HepG2 (cell line): ENCODE results near the gene EIF4ENIF1. TPM values are rescaled to one million over a fixed set of nuclear protein-coding genes. Genes with fewer than 3 reads are reported as not detected.

Experiments
- CREM ChIP-seq, 2 experiments: sonication (generic) in 1 of 2; formaldehyde crosslinking in 1 of 2; IDR thresholded peaks; 2 replicates each; pipeline versions ENCODE4 v1.4.0 to v1.6.1; 2016 to 2020; ENCODE audit warnings: antibody characterized with exemption in 1 of 2, mild to moderate bottlenecking in 1 of 2, missing genetic modification reagents in 1 of 2
- GMEB1 ChIP-seq: sonication (generic); formaldehyde crosslinking; IDR thresholded peaks from 2 replicates; pipeline ENCODE4 v1.5.1; 2020; ENCODE audit warnings: missing genetic modification reagents, mild to moderate bottlenecking, borderline replicate concordance
- KDM5A ChIP-seq: fragments of 200-600 bp; sonication (generic); IDR thresholded peaks from 2 replicates; pipeline ENCODE4 v1.7.0; 2018; ENCODE audit warnings: antibody characterized with exemption, mild to moderate bottlenecking, low read length, borderline replicate concordance
- PAWR ChIP-seq: sonication (generic); formaldehyde crosslinking; IDR thresholded peaks from 2 replicates; pipeline ENCODE4 v1.4.0; 2020; ENCODE audit warnings: missing genetic modification reagents, mild to moderate bottlenecking, borderline replicate concordance
- PRPF4 ChIP-seq: fragments of 200-400 bp; formaldehyde crosslinking; IDR thresholded peaks from 2 replicates; pipeline ENCODE4 v1.6.1; 2016; ENCODE audit warnings: low read length, low read depth; ENCODE audit not compliant: poor library complexity, severe bottlenecking
- ZNF546 ChIP-seq: sonication (generic); formaldehyde crosslinking; conservative IDR thresholded peaks from 2 replicates; pipeline ENCODE4 v1.8.1; 2023; ENCODE audit warnings: mild to moderate bottlenecking, missing genetic modification reagents
- ZNF687 ChIP-seq: sonication (generic); formaldehyde crosslinking; IDR thresholded peaks from 2 replicates; pipeline ENCODE4 v1.5.1; 2020; ENCODE audit warnings: mild to moderate bottlenecking, missing genetic modification reagents, moderate library complexity
- ZNF841 ChIP-seq: sonication (generic); formaldehyde crosslinking; IDR thresholded peaks from 2 replicates; pipeline ENCODE4 v1.8.1; 2023; ENCODE audit warnings: missing genetic modification reagents, borderline replicate concordance
- polyA plus RNA-seq, 8 experiments: library from polyadenylated mRNA; depleted of rRNA in 3 of 8; stranded (reverse) in 7 of 8; unstranded in 1 of 8; fragments of >200 nt; fragmentation: Illumina TruSeq in 4 of 8; extraction: Trizol in 4 of 8; gene quantifications; 2 replicates each; pipeline versions ENCODE4 v1.2.1 to v1.2.3, GENCODE V29; 2011 to 2016; ENCODE audit warnings: low read depth in 4 of 8, missing spikeins in 1 of 8, mixed read lengths in 1 of 8; ENCODE audit not compliant: insufficient read depth in 1 of 8
- total RNA-seq, 5 experiments: library from RNA; depleted of rRNA; stranded (reverse); fragments of >200 nt; fragmentation: Illumina TruSeq; extraction: Trizol; gene quantifications; 2 replicates each; pipeline ENCODE4 v1.2.3, GENCODE V29; 2016; ENCODE audit warnings: low read depth in 1 of 5
- TF ChIP-seq, protein P1 (sequence below): sonication (generic); formaldehyde crosslinking; IDR thresholded peaks from 2 replicates; pipeline ENCODE4 v1.5.1; 2020; ENCODE audit warnings: missing genetic modification reagents, mild to moderate bottlenecking, borderline replicate concordance
- TF ChIP-seq, protein P2 (sequence below): sonication (generic); formaldehyde crosslinking; IDR thresholded peaks from 2 replicates; pipeline ENCODE4 v1.4.0; 2020; ENCODE audit warnings: mild to moderate bottlenecking, missing genetic modification reagents

The EIF4ENIF1 gene
- total and polyA plus RNA-seq, 2 of the 13 experiments (the other 11 are each of a cell fraction or from before 2014, with no cell fraction given): 11.9 to 12.3 TPM

- TF ChIP-seq ZNF546 (CRISPR knock-in tag) (no peak), KDM5A (peak; percentile 85), PAWR (CRISPR knock-in tag) (no peak), PRPF4 (no peak), ZNF841 (CRISPR knock-in tag) (peak; percentile 79; the same call in 1 of the 2 replicates), ZNF687 (CRISPR knock-in tag) (peak; percentile 90), CREM (IDR thresholded peaks at IDR 0.05) (peak; percentile 50; the same call in 1 of the 2 replicates), CREM (CRISPR knock-in tag; IDR thresholded peaks at IDR 0.05) (no peak), GMEB1 (CRISPR knock-in tag) (peak; percentile 93)
- TF ChIP-seq, protein P1, sequence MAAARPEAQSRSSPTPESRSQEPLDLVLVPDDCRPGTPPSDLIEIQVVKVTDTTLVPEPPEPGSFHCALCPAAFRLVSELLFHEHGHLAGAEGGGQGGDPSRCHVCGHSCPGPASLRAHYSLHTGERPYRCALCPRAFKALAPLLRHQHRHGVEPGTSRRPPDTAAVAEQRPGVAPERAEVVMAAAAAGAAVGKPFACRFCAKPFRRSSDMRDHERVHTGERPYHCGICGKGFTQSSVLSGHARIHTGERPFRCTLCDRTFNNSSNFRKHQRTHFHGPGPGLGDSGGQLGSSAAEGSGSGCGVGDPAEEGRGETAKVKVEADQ (CRISPR knock-in tag): peak; percentile 75
- TF ChIP-seq, protein P2, sequence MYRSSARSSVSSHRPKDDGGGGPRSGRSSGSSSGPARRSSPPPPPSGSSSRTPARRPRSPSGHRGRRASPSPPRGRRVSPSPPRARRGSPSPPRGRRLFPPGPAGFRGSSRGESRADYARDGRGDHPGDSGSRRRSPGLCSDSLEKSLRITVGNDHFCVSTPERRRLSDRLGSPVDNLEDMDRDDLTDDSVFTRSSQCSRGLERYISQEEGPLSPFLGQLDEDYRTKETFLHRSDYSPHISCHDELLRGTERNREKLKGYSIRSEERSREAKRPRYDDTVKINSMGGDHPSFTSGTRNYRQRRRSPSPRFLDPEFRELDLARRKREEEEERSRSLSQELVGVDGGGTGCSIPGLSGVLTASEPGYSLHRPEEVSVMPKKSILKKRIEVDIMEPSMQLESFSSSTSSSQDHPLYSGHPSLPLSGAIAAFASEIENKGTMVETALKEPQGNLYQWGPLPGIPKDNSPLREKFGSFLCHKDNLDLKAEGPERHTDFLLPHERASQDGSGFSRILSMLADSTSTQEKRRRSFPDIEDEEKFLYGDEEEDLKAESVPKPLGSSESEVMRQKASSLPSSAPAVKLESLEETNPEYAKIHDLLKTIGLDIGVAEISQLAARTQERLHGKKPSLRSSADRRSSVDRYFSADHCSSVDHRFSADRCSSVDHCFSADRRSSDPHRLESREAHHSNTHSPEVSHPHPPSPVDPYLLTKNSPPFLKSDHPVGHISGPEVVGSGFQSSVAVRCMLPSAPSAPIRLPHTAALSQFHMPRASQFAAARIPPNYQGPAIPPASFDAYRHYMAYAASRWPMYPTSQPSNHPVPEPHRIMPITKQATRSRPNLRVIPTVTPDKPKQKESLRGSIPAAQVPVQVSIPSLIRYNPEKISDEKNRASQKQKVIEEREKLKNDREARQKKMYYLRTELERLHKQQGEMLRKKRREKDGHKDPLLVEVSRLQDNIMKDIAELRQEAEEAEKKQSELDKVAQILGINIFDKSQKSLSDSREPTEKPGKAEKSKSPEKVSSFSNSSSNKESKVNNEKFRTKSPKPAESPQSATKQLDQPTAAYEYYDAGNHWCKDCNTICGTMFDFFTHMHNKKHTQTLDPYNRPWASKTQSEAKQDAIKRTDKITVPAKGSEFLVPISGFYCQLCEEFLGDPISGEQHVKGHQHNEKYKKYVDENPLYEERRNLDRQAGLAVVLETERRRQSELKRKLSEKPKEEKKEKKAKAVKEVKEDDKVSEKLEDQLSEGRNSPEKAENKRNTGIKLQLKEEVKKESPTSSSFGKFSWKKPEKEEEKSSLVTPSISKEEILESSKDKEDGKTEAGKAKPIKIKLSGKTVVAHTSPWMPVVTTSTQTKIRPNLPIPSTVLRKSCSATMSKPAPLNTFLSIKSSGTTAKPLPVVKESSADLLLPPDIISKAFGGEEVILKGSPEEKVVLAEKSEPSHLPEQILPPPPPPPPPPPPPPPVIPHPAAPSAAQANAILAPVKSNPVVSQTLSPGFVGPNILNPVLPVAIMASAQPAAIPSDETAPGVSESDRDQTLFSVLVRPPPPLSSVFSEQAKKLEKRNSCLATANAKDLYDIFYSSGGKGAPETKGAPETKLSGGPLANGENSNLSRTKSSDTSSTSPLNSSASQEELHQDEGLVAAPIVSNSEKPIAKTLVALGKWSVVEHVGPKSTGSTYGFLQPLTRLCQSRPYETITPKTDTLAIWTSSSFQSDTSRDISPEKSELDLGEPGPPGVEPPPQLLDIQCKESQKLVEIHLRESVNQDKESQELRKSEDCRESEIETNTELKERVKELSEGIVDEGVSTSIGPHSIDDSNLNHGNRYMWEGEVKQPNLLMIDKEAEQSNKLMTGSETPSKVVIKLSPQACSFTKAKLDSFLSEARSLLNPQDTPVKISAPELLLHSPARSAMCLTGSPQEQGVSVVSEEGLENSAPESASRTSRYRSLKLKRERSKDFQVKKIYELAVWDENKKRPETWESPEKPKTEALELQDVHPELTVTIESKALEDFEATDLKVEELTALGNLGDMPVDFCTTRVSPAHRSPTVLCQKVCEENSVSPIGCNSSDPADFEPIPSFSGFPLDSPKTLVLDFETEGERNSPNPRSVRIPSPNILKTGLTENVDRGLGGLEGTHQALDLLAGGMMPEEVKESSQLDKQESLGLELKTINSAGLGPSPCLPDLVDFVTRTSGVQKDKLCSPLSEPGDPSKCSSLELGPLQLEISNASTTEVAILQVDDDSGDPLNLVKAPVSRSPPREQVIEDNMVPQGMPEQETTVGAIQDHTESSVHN (CRISPR knock-in tag): no peak
These were observed 90.2 kb downstream of the EIF4ENIF1 start, which contains the start of gene DRG1 (continued) for GRCh38 chr22:31399211-31400022.
